H1 (cell line): ENCODE data around the gene KIAA1586. TPM values are rescaled to one million over a fixed set of nuclear protein-coding genes. Genes with fewer than 3 reads are reported as not detected.

Experiments
- CTCF ChIA-PET: fragments of 300-600 bp; sonication (Branson Sonifier 250); formaldehyde crosslinking; loops from one replicate; lab custom pipeline; 2021; ENCODE audit not compliant: partially characterized antibody; lab: Charles Lee
- POLR2A ChIA-PET: fragments of 300-600 bp; sonication (Branson Sonifier 250); formaldehyde crosslinking; loops from one replicate; lab custom pipeline; 2021; ENCODE audit warnings: inconsistent platforms; ENCODE audit not compliant: partially characterized antibody; lab: Charles Lee
- DNase-seq, 2 experiments: peaks; one replicate each; pipeline versions ENCODE4 v3.0.0 to v3.0.0-alpha.2; 2010 to 2022; ENCODE audit warnings: low spot score in 2 of 2, low read depth in 1 of 2, mixed read lengths in 1 of 2
- FAIRE-seq: peaks from 2 replicates; lab custom pipeline; 2011; peaks lifted over from hg19 to GRCh38; lab: Jason Lieb, UNC
- H2AFZ ChIP-seq: 2 replicates; pipeline ENCODE4 v1.8.1; 2012; ENCODE audit warnings: low read length, inconsistent platforms
- H2AK5ac ChIP-seq: 2 replicates; pipeline ENCODE4 v1.6.1; 2013; ENCODE audit warnings: low read depth, low read length
- H2BK120ac ChIP-seq: replicated peaks from 2 replicates; pipeline ENCODE3; 2013; ENCODE audit warnings: low read depth, low read length, inconsistent platforms
- H2BK12ac ChIP-seq: 2 replicates; pipeline ENCODE4 v1.6.1; 2013; ENCODE audit warnings: low read depth, low read length
- H2BK15ac ChIP-seq: 2 replicates; pipeline ENCODE4 v1.6.1; 2013; ENCODE audit warnings: low read length
- H2BK20ac ChIP-seq: 2 replicates; pipeline ENCODE4 v1.6.1; 2013; ENCODE audit warnings: low read length
- H2BK5ac ChIP-seq: 2 replicates; pipeline ENCODE4 v1.6.1; 2013; ENCODE audit warnings: low read depth, low read length
- H3K14ac ChIP-seq: 2 replicates; pipeline ENCODE4 v1.6.1; 2013; ENCODE audit warnings: inconsistent platforms; ENCODE audit not compliant: insufficient read length
- H3K18ac ChIP-seq: 2 replicates; pipeline ENCODE4 v1.6.1; 2013; ENCODE audit warnings: low read length; ENCODE audit errors: extremely low read depth
- H3K23ac ChIP-seq: 2 replicates; pipeline ENCODE4 v1.6.1; 2013; ENCODE audit warnings: inconsistent platforms; ENCODE audit not compliant: insufficient read length
- H3K23me2 ChIP-seq: 2 replicates; pipeline ENCODE4 v1.6.1; 2013; ENCODE audit warnings: low read depth, low read length
- H3K27ac ChIP-seq: 2 replicates; pipeline ENCODE4 v1.6.1; 2011; ENCODE audit warnings: low read depth, low read length, inconsistent platforms
- H3K27me3 ChIP-seq, 4 experiments: replicated peaks in 1 of 4; 1 replicate in 1 of 4; 2 replicates in 3 of 4; pipeline versions ENCODE4 v1.6.1 to v1.8.1; 2011 to 2013; ENCODE audit warnings: low read length in 3 of 4, mild to moderate bottlenecking in 3 of 4, inconsistent platforms in 2 of 4, mixed read lengths in 2 of 4, moderate library complexity in 1 of 4; ENCODE audit not compliant: control insufficient read depth in 3 of 4, insufficient read depth in 3 of 4; ENCODE audit errors: extremely low read depth in 1 of 4
- H3K36me3 ChIP-seq, 4 experiments: 2 replicates each; pipeline versions ENCODE4 v1.6.1 to v1.8.1; 2011 to 2013; ENCODE audit warnings: mild to moderate bottlenecking in 4 of 4, low read length in 3 of 4, moderate library complexity in 2 of 4, control low read depth in 1 of 4, inconsistent platforms in 1 of 4; ENCODE audit not compliant: insufficient read depth in 4 of 4, control insufficient read depth in 2 of 4
- H3K4ac ChIP-seq: replicated peaks from 2 replicates; pipeline ENCODE3; 2013; ENCODE audit warnings: low read length, low read depth, mixed read lengths, inconsistent platforms; ENCODE audit not compliant: insufficient read length
- H3K4me1 ChIP-seq, 4 experiments: replicated peaks in 1 of 4; 1 replicate in 1 of 4; 2 replicates in 3 of 4; pipeline versions ENCODE4 v1.6.1 to v1.8.1; 2011 to 2013; ENCODE audit warnings: low read length in 3 of 4, inconsistent platforms in 2 of 4, mixed read lengths in 1 of 4; ENCODE audit not compliant: insufficient read depth in 4 of 4, control insufficient read depth in 3 of 4
- H3K4me2 ChIP-seq, 2 experiments: 2 replicates each; pipeline versions ENCODE4 v1.6.1 to v1.8.1; 2011 to 2013; ENCODE audit warnings: low read depth in 2 of 2, low read length in 2 of 2, control low read depth in 1 of 2, inconsistent platforms in 1 of 2, mild to moderate bottlenecking in 1 of 2; ENCODE audit not compliant: insufficient read depth in 1 of 2
- H3K4me3 ChIP-seq, 4 experiments: fragments of 200-600, 300-600 bp in 1 of 4; sonication (generic), shearing (Covaris generic), sonication (Bioruptor Twin) in 1 of 4; 2 replicates each; pipeline versions ENCODE4 v1.5.1 to v1.8.1; 2011 to 2016; ENCODE audit warnings: low read length in 4 of 4, low read depth in 3 of 4, control low read depth in 2 of 4, inconsistent platforms in 2 of 4, mild to moderate bottlenecking in 2 of 4, mixed read lengths in 1 of 4, moderate library complexity in 1 of 4; ENCODE audit not compliant: insufficient read depth in 2 of 4; ENCODE audit errors: extremely low read depth in 1 of 4
- H3K56ac ChIP-seq: replicated peaks from 2 replicates; pipeline ENCODE3; 2013; ENCODE audit warnings: low read depth, mild to moderate bottlenecking, mixed read lengths, low read length, inconsistent platforms; ENCODE audit not compliant: insufficient read length
- H3K79me1 ChIP-seq: 2 replicates; pipeline ENCODE4 v1.6.1; 2013; ENCODE audit warnings: low read depth, low read length, control low read depth
- H3K79me2 ChIP-seq, 2 experiments: 2 replicates each; pipeline versions ENCODE4 v1.6.1 to v1.8.1; 2012 to 2013; ENCODE audit warnings: low read length in 2 of 2, mild to moderate bottlenecking in 2 of 2, inconsistent platforms in 1 of 2; ENCODE audit not compliant: insufficient read depth in 2 of 2, control insufficient read depth in 1 of 2
- H3K9ac ChIP-seq, 4 experiments: replicated peaks in 1 of 4; 1 replicate in 1 of 4; 2 replicates in 3 of 4; pipeline versions ENCODE4 v1.6.1 to v1.8.1; 2011 to 2013; ENCODE audit warnings: low read depth in 3 of 4, low read length in 3 of 4, control low read depth in 2 of 4, mild to moderate bottlenecking in 2 of 4, moderate library complexity in 2 of 4, inconsistent platforms in 1 of 4; ENCODE audit errors: extremely low read depth in 1 of 4
- H3K9me3 ChIP-seq, 2 experiments: 2 replicates each; pipeline versions ENCODE4 v1.6.1 to v1.8.1; 2012 to 2013; ENCODE audit warnings: mild to moderate bottlenecking in 2 of 2, moderate library complexity in 2 of 2, control low read depth in 1 of 2, inconsistent platforms in 1 of 2, low read depth in 1 of 2, low read length in 1 of 2, mixed read lengths in 1 of 2; ENCODE audit not compliant: insufficient read depth in 2 of 2
- H4K20me1 ChIP-seq, 2 experiments: replicated peaks in 1 of 2; 2 replicates each; pipeline versions ENCODE3 to v1.8.1; 2011 to 2013; ENCODE audit warnings: inconsistent platforms in 2 of 2, low read length in 2 of 2, mild to moderate bottlenecking in 1 of 2; ENCODE audit not compliant: insufficient read depth in 2 of 2, control insufficient read depth in 1 of 2
- H4K5ac ChIP-seq: 2 replicates; pipeline ENCODE4 v1.6.1; 2013; ENCODE audit warnings: low read length, low read depth, mixed read lengths, inconsistent platforms; ENCODE audit not compliant: insufficient read length
- H4K8ac ChIP-seq: 2 replicates; pipeline ENCODE4 v1.8.0; 2013; ENCODE audit warnings: mild to moderate bottlenecking, moderate library complexity, low read length, inconsistent platforms; ENCODE audit not compliant: insufficient read depth; ENCODE audit errors: extremely low read depth
- H4K91ac ChIP-seq: replicated peaks from 2 replicates; pipeline ENCODE3; 2013; ENCODE audit warnings: low read length, mixed read lengths, inconsistent platforms; ENCODE audit not compliant: insufficient read length
- ASH2L ChIP-seq: fragments of 200-600, 300-600 bp; sonication (generic); IDR thresholded peaks from one replicate; pipeline ENCODE4 v1.7.1; 2017; ENCODE audit warnings: low read length
- CTCF ChIP-seq, 3 experiments: IDR thresholded peaks; 1 replicate in 2 of 3; 2 replicates in 1 of 3; pipeline versions ENCODE4 v1.5.1 to v1.6.1; 2011; ENCODE audit warnings: low read length in 3 of 3, mild to moderate bottlenecking in 3 of 3, inconsistent platforms in 2 of 3, low read depth in 1 of 3, moderate library complexity in 1 of 3; ENCODE audit not compliant: insufficient read depth in 1 of 3; ENCODE audit errors: control extremely low read depth in 1 of 3
- EGR1 ChIP-seq: IDR thresholded peaks from 2 replicates; pipeline ENCODE4 v1.6.1; 2011; ENCODE audit warnings: low read depth, low read length, borderline replicate concordance
- FOSL1 ChIP-seq: IDR thresholded peaks from 2 replicates; pipeline ENCODE4 v1.6.1; 2011; ENCODE audit warnings: mild to moderate bottlenecking, low read depth, low read length, moderate library complexity; ENCODE audit not compliant: insufficient read depth
- RBBP5 ChIP-seq: IDR thresholded peaks from 2 replicates; pipeline ENCODE4 v1.7.1; 2012; ENCODE audit warnings: low read depth, mild to moderate bottlenecking, inconsistent platforms, low read length, moderate library complexity, borderline replicate concordance
- RNF2 ChIP-seq: fragments of 200-900, 300-1000 bp; sonication (generic); IDR thresholded peaks from 2 replicates; pipeline ENCODE4 v1.7.1; 2016; ENCODE audit warnings: borderline replicate concordance, low read depth, mild to moderate bottlenecking, antibody characterized with exemption, low read length; ENCODE audit not compliant: poor library complexity, severe bottlenecking; ENCODE audit errors: missing control alignments
- SIN3A ChIP-seq, 2 experiments: IDR thresholded peaks in 1 of 2; conservative IDR thresholded peaks in 1 of 2; 2 replicates each; pipeline ENCODE4 v1.6.1; 2011 to 2012; ENCODE audit warnings: low read length in 2 of 2, improper control_type of control experiment in 1 of 2, low read depth in 1 of 2, mild to moderate bottlenecking in 1 of 2
- TCF12 ChIP-seq: IDR thresholded peaks from 2 replicates; pipeline ENCODE4 v1.6.1; 2011; ENCODE audit warnings: low read depth, mild to moderate bottlenecking, low read length
- USF2 ChIP-seq: IDR thresholded peaks from 2 replicates; pipeline ENCODE4 v1.6.1; 2011; ENCODE audit warnings: low read length, improper control_type of control experiment
- YY1 ChIP-seq: IDR thresholded peaks from 2 replicates; pipeline ENCODE4 v1.6.1; 2011; ENCODE audit warnings: low read depth, mild to moderate bottlenecking, low read length
- WGBS, 2 experiments: shearing (Covaris generic) in 1 of 2; methylation state at CpG; one replicate each; pipeline versions ENCODE4 v1.1.6 to v1.1.7; 2013 to 2015; ENCODE audit warnings: low lambda C conversion rate in 2 of 2, mixed read lengths in 2 of 2, inconsistent platforms in 1 of 2, low coverage in 1 of 2, missing lambda C conversion rate in 1 of 2; ENCODE audit not compliant: insufficient replicate concordance in 2 of 2, insufficient coverage in 1 of 2, insufficient read length in 1 of 2; ENCODE audit errors: extremely low coverage in 1 of 2, missing lambda C conversion rate in 1 of 2; 5-methylcytosine and 5-hydroxymethylcytosine counted together
- polyA plus RNA-seq, 7 experiments: library from polyadenylated mRNA; depleted of rRNA in 3 of 7; stranded (reverse) in 5 of 7; unstranded in 2 of 7; fragments of >200 nt in 5 of 7; fragments of 200-250 nt in 2 of 7; gene quantifications; 1 replicate in 5 of 7; 2 replicates in 1 of 7; 4 replicates in 1 of 7; pipeline versions ENCODE4 v1.2.1 to v1.2.3, GENCODE V29; 2011 to 2013; ENCODE audit warnings: missing spikeins in 2 of 7, mixed read lengths in 2 of 7
- total RNA-seq: library from RNA; stranded (reverse); fragmentation: NEBNext Ultra II Directional; extraction: Animal tissue kit (Norgen Biotek cat#: 25700); gene quantifications from 2 replicates; pipeline ENCODE4 v1.2.1, GENCODE V29; 2021

The KIAA1586 gene
- total and polyA plus RNA-seq, 2 of the 8 experiments (the other 6 are each of a cell fraction or from before 2014, with no cell fraction given) = 2.1 to 24.4 TPM

GRCh38 chr6:57027301-57027700 is 19.2 kb upstream of the KIAA1586 start:
- Histone ChIP-seq H3K56ac (no peak overlapping the region), H3K79me1 (no peaks in the 10 kb centered on the region), H2BK120ac (no peak overlapping the region), H2AK5ac (no peak overlapping the region), H4K5ac (no peak overlapping the region), H3K9ac (no peak overlapping the region), H4K91ac (no peak overlapping the region), H3K4me1 (peaks cover 4 to 14% (median 11%) of the 10 kb centered on the region in 4 experiments; a peak in 6 of 7 replicates), H3K36me3 (no peaks in the 10 kb centered on the region), H3K27ac (no peak overlapping the region), H2BK5ac (no peak overlapping the region), H3K4me3 (no peak overlapping the region), H3K14ac (no peak overlapping the region), H3K9me3 (no peaks in the 10 kb centered on the region), H3K79me2 (no peaks in the 10 kb centered on the region), H3K4ac (no peak overlapping the region), H2BK20ac (no peak overlapping the region), H3K18ac (no peak overlapping the region), H2AFZ (no peak overlapping the region), H3K23ac (no peak overlapping the region), H4K8ac (no peak overlapping the region), H3K27me3 (no peaks in the 10 kb centered on the region; a peak in 1 of 7 replicates), H2BK12ac (no peak overlapping the region), H4K20me1 (no peaks in the 10 kb centered on the region), H3K4me2 (no peak overlapping the region), H3K23me2 (no peaks in the 10 kb centered on the region), H2BK15ac (no peak overlapping the region)
- WGBS, 2 experiments = 93% methylated on average over 3 of the region's 3 CpGs; no CpG with 5 or more reads in 1 of the 2 experiments
- ChIA-PET POLR2A (no interaction called here), CTCF (no interaction called here)
- no peak for FAIRE-seq
- DNase-seq = no peak
- TF ChIP-seq SIN3A (conservative IDR thresholded peaks at IDR 0.05 in 1 of 2, IDR thresholded peaks at IDR 0.05 in 1 of 2; ENCODE audit: low read depth in 1 of 2, low read length in 2 of 2) = no peak
- no peak for TF ChIP-seq YY1
- no peak for TF ChIP-seq EGR1
- no peak for TF ChIP-seq FOSL1
- no peak for TF ChIP-seq TCF12
- no peak for TF ChIP-seq CTCF (IDR thresholded peaks at IDR 0.05; ENCODE audit: control extremely low read depth in 1 of 3, insufficient read depth in 1 of 3, low read depth in 1 of 3, low read length in 3 of 3)
- TF ChIP-seq ASH2L = no peak
- TF ChIP-seq USF2 = no peak
- no peak for TF ChIP-seq RNF2
- no peak for TF ChIP-seq RBBP5
